CD4-positive, alpha-beta T cell (primary cell): ENCODE data around the gene ZBTB4. TPM values are rescaled to one million over a fixed set of nuclear protein-coding genes. Genes with fewer than 3 reads are reported as not detected.

ENCODE experiments used
- ATAC-seq: fragments of 200-7000 bp; cut with Tn5 transposase; one replicate; pipeline ENCODE4 v1.10.0; 2022; ENCODE audit warnings: mild to moderate bottlenecking; ENCODE audit not compliant: poor library complexity
- CTCF ChIA-PET: fragments of 350-600 bp; sonication (Branson Sonifier 250); formaldehyde crosslinking; loops from one replicate; lab custom pipeline; 2021; ENCODE audit warnings: antibody characterized with exemption, inconsistent platforms; lab: Charles Lee
- POLR2A ChIA-PET: fragments of 350-600 bp; sonication (Branson Sonifier 250); formaldehyde crosslinking; loops from one replicate; lab custom pipeline; 2021; ENCODE audit warnings: antibody characterized with exemption, inconsistent platforms; lab: Charles Lee
- DNase-seq, 14 experiments: peaks; one replicate each; pipeline ENCODE4 v3.0.0-alpha.2; 2013 to 2020; ENCODE audit warnings: mixed read lengths in 2 of 14
- H3K27ac ChIP-seq, 2 donors: one replicate each; pipeline versions ENCODE4 v1.5.1 to v1.7.0; 2013; ENCODE audit warnings: low read length in 2 of 2, low read depth in 1 of 2, mild to moderate bottlenecking in 1 of 2
- H3K27me3 ChIP-seq, 2 experiments: 1 replicate in 1 of 2; 2 replicates in 1 of 2; pipeline versions ENCODE4 v1.6.1 to v1.7.0; 2013; ENCODE audit warnings: low read length in 2 of 2, control low read depth in 1 of 2, mild to moderate bottlenecking in 1 of 2, moderate library complexity in 1 of 2; ENCODE audit not compliant: insufficient read depth in 2 of 2, control insufficient read depth in 1 of 2
- H3K36me3 ChIP-seq: one replicate; pipeline ENCODE4 v1.6.1; 2013; ENCODE audit warnings: low read length, control low read depth; ENCODE audit not compliant: insufficient read depth
- H3K4me1 ChIP-seq: one replicate; pipeline ENCODE4 v1.6.1; 2013; ENCODE audit warnings: low read length, control low read depth; ENCODE audit not compliant: insufficient read depth
- H3K4me3 ChIP-seq: one replicate; pipeline ENCODE4 v1.5.1; 2013; ENCODE audit warnings: mild to moderate bottlenecking, low read length, moderate library complexity
- H3K9me3 ChIP-seq, 2 experiments: 1 replicate in 1 of 2; 2 replicates in 1 of 2; pipeline versions ENCODE4 v1.6.1 to v1.7.0; 2013; ENCODE audit warnings: low read length in 2 of 2, mild to moderate bottlenecking in 2 of 2, control low read depth in 1 of 2, moderate library complexity in 1 of 2; ENCODE audit not compliant: control insufficient read depth in 1 of 2, insufficient read depth in 1 of 2
- H3K27ac Mint-ChIP-seq: one replicate; pipeline ENCODE4 v1.8.0; 2020; ENCODE audit warnings: mixed read lengths
- H3K27me3 Mint-ChIP-seq: one replicate; pipeline ENCODE4 v1.8.0; 2021; ENCODE audit warnings: mixed read lengths
- H3K36me3 Mint-ChIP-seq: one replicate; pipeline ENCODE4 v1.8.0; 2021; ENCODE audit warnings: low read depth, mixed read lengths
- H3K4me1 Mint-ChIP-seq: one replicate; pipeline ENCODE4 v1.8.0; 2021; ENCODE audit warnings: low read depth, mixed read lengths
- H3K4me3 Mint-ChIP-seq: one replicate; pipeline ENCODE4 v1.8.0; 2020; ENCODE audit warnings: mild to moderate bottlenecking, mixed read lengths
- H3K9me3 Mint-ChIP-seq: one replicate; pipeline ENCODE4 v1.8.0; 2020; ENCODE audit warnings: mixed read lengths
- intact Hi-C, 2 experiments: fragments of 100-400 bp; cut with DNase I in 1 of 2; cut with micrococcal nuclease in 1 of 2; formaldehyde crosslinking; loops; one replicate each; pipeline versions ENCODE4 v1.15.1 to v1.9.0; 2023 to 2025; cut with DNase I, micrococcal nuclease
- total RNA-seq, 174 experiments: library from RNA in 2 of 174; stranded (reverse) in 2 of 174; gene quantifications; one replicate each; pipeline ENCODE4 v1.2.3 and lab custom pipeline; 2021 to 2026
- TF ChIP-seq, protein P1 (sequence below): fragments of 200-600 bp; IDR thresholded peaks from one replicate; pipeline ENCODE4 v1.8.0; 2022; ENCODE audit warnings: antibody characterized with exemption, mild to moderate bottlenecking

ZBTB4 gene
- total RNA-seq, 2 experiments from 2014 or later, result 55.1 to 55.6 TPM

- Histone ChIP-seq H3K4me3 (no peak within 1 kb of the TSS), H3K36me3 (no peaks in the 10 kb centered on the region), H3K27me3 (no peaks in the 10 kb centered on the region), H3K9me3 (peaks cover 0 to 3% of the 10 kb centered on the region in 2 experiments), H3K27ac (no peak within 1 kb of the TSS), H3K4me1 (no peaks in the 10 kb centered on the region)
- H3K27me3 Mint-ChIP-seq, result no peaks in the 10 kb centered on the region
- no peak within 1 kb of the TSS for H3K4me3 Mint-ChIP-seq
- DNase-seq (no peak), ATAC-seq (no peak)
- H3K27ac Mint-ChIP-seq, result no peak within 1 kb of the TSS
- intact Hi-C loops, result loop anchor here in 1 of 2 experiments (5.0 kb wide), 1 partner anchor 63 kb away; the partner anchor contains the start of gene TMEM95
- TF ChIP-seq, protein P1, sequence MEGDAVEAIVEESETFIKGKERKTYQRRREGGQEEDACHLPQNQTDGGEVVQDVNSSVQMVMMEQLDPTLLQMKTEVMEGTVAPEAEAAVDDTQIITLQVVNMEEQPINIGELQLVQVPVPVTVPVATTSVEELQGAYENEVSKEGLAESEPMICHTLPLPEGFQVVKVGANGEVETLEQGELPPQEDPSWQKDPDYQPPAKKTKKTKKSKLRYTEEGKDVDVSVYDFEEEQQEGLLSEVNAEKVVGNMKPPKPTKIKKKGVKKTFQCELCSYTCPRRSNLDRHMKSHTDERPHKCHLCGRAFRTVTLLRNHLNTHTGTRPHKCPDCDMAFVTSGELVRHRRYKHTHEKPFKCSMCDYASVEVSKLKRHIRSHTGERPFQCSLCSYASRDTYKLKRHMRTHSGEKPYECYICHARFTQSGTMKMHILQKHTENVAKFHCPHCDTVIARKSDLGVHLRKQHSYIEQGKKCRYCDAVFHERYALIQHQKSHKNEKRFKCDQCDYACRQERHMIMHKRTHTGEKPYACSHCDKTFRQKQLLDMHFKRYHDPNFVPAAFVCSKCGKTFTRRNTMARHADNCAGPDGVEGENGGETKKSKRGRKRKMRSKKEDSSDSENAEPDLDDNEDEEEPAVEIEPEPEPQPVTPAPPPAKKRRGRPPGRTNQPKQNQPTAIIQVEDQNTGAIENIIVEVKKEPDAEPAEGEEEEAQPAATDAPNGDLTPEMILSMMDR, result no peak
- no peaks in the 10 kb centered on the region for H3K9me3 Mint-ChIP-seq
- no peaks in the 10 kb centered on the region for H3K36me3 Mint-ChIP-seq
- ChIA-PET POLR2A (interaction anchor here (0.6 to 1.1 kb wide), 3 partner anchors 20 to 203 kb away, joined by 3 to 4 read pairs (median 3); no protein-coding TSS in a partner anchor), CTCF (no interaction called here)
- no peaks in the 10 kb centered on the region for H3K4me1 Mint-ChIP-seq
These were observed 59.4 kb downstream of the ZBTB4 start, which contains the start of gene SPEM1 for GRCh38 chr17:7419819-7420610. Gene SPEM1 (plus strand): TSS chr17:7420324. CDS start chr17:7420385, 61 bp downstream.

DNA sequence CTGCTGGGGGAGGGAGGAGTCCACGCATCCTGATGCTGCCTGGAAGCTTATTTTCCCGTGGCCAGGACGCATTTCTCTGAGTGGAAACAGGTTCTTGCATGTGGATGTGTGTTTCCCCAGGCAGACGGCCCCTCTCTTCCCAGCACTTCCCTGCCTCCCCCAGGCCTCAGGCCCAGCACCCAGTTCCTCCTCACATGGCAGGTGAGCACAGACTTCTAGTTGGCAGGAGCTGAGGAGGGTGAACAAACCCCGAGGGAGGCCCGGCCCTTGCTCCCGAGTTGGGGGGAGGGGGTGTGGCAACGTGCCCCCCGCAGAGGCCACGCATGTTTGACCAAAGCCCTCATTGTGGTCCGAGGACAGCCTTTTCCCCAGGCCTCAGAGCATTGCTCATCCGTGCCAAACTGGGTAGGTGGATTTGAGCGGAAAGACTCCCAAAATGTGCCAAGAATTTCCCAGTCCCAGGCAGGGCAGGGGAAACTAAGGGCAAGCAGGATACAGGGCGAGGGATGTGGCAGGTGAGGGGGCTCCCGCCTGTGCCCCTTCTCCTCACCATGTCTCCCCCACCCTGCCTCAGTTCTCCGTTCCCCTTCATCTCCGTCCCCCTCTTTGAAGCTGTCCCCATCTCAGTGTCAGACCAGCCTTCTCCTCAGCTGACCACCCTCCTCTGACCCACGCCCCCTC lies 60.8 kb downstream of the ZBTB4 start:
- ATAC-seq (no peak), DNase-seq (no peak)
- Histone ChIP-seq H3K36me3 (no peaks in the 10 kb centered on the region), H3K4me3 (no peak overlapping the region), H3K27ac (no peak overlapping the region), H3K4me1 (no peaks in the 10 kb centered on the region), H3K27me3 (no peaks in the 10 kb centered on the region), H3K9me3 (peaks cover 0 to 3% of the 10 kb centered on the region in 2 experiments)
- TF ChIP-seq, protein P1, result no peak
- Mint-ChIP-seq H3K27me3 (no peaks in the 10 kb centered on the region), H3K4me3 (no peak overlapping the region), H3K4me1 (no peaks in the 10 kb centered on the region), H3K9me3 (no peaks in the 10 kb centered on the region), H3K27ac (no peak overlapping the region), H3K36me3 (no peaks in the 10 kb centered on the region)
- ChIA-PET CTCF (no interaction called here), POLR2A (no interaction called here)
- intact Hi-C loops, result loop anchor here in 1 of 2 experiments (5.0 kb wide), 1 partner anchor 61 kb away; the partner anchor contains the start of gene TMEM95

- no peaks in the 10 kb centered on the region for H3K36me3 Mint-ChIP-seq
- intact Hi-C loops, result loop anchor here in 1 of 2 experiments (5.0 kb wide), 1 partner anchor 60 kb away; the partner anchor contains the start of gene TMEM95
- Histone ChIP-seq H3K27ac (no peak overlapping the region), H3K4me3 (no peak overlapping the region), H3K27me3 (no peaks in the 10 kb centered on the region), H3K9me3 (peaks cover 0 to 3% of the 10 kb centered on the region in 2 experiments), H3K4me1 (no peaks in the 10 kb centered on the region), H3K36me3 (no peaks in the 10 kb centered on the region)
- no peaks in the 10 kb centered on the region for H3K4me1 Mint-ChIP-seq
- ATAC-seq (no peak), DNase-seq (peak in 1 of 14 experiments; percentile 26)
- H3K27ac Mint-ChIP-seq, result no peak overlapping the region
- ChIA-PET CTCF (no interaction called here), POLR2A (no interaction called here)
- H3K27me3 Mint-ChIP-seq, result no peaks in the 10 kb centered on the region
- H3K4me3 Mint-ChIP-seq, result no peak overlapping the region
- TF ChIP-seq, protein P1, result no peak
- H3K9me3 Mint-ChIP-seq, result no peaks in the 10 kb centered on the region
These were observed 62.3 kb downstream of the ZBTB4 start for GRCh38 chr17:7417056-7417655.
